GM10847 (cell line): ENCODE measurements around the gene TMTC3.

Experiments used
- POLR2A ChIP-seq: IDR thresholded peaks from 2 replicates; pipeline ENCODE4 v1.6.1; 2011; ENCODE audit not compliant: insufficient read length; ENCODE audit errors: extremely low read depth

The TMTC3 gene

DNA sequence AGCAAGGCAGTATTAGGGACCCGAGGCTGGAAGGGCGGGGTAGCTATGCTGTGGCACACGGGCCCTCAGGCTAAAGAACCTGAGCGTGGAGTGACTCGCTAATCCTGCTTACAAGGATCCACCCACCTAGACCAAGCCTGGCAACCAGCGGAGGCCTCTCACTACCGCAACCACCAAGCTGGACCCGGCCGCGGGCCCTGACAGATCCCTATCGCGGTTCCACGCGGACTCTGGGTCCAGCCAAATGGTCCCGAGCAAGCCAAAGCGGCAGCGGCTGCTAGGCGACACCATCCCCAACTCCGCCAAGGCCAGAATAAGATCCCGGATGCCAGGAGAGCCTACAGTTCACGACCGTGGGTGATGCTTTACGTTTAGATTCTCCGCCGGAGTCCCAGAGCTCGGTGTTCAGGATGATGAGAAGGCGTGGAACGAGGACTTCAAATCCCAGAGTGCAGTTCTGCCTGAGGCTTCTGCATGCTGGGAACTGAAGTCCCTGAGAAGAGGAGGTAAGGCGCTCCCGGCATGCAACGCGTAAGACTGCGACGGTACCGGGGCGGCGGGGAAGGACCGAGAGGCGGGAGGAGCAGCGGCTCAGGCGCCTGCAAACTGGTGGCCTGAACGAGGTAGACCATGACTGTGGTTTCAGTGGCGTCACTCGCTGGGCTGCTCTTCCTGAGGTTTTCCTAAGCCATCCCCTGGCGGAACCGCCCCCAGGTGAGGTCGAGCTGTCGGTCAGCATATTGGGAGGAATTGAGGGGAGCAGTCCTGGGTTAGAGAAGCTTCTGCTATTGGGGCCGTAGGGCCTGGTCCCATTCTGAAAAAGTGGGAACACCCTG lies at the start of gene TMTC3, which contains the start of gene CEP290:
Gene TMTC3, plus strand, starts transcription at position 534 of the 836 bp plus-strand sequence. CDS start 6,009 bp downstream, outside the sequence.
Gene CEP290, minus strand, starts transcription at position 315 of the 836 bp plus-strand sequence. CDS start 781 bp downstream, outside the sequence.
- TF ChIP-seq POLR2A = peak; percentile 31

DNA sequence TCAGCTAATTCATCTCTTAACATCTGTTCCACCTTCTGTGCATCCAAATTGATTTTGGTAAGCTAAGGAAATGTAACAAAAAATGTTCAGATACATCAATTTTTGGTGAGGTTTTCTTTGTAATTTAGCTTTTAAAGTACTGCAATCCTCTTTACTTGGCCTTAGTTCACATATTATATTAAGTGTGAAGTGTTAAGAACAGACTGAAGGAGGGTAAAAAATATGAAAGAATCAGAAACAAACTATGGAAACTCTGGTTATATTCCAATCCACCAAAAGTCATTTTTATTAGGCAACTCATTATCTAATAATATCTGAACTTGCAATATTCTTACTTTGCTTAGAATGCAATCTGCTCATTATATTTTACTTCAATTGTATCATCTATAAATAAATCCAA lies 49.3 kb upstream of the TMTC3 start:
- no peak for TF ChIP-seq POLR2A

- no peak for TF ChIP-seq POLR2A
Measured at GRCh38 chr12:88093573-88093972, 48.5 kb upstream of the TMTC3 start.

- no peak for TF ChIP-seq POLR2A
Measured at GRCh38 chr12:88108021-88108420, 34.1 kb upstream of the TMTC3 start.

DNA sequence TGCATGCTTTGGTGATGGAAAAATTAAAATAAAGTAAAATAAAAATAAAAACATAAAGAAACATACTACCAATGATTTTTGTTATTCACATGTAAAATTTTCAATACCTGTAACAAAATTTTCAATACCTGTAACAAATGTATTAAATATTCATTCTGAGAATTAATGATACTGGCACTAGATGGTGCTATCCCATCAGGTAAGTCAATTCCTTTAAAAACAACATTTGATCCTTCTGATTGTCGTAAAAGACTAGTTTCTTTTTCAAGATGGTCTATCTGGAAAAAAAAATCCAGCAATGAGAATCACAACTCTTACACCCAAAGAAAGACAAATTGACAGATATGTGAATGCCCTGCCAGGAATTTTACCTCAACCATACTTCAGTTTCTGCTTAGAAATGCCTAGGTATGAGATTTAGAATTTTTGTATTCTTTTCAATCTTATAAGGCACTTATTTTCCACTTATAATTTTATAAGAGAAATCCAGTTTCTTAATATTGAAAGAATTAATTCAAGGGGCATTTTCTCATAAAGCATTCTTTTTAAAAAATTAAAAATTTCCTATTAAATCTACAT lies 30.9 kb upstream of the TMTC3 start:
- no peak for TF ChIP-seq POLR2A

GRCh38 chr12:88113871-88114270 lies 28.2 kb upstream of the TMTC3 start:
- no peak for TF ChIP-seq POLR2A

DNA sequence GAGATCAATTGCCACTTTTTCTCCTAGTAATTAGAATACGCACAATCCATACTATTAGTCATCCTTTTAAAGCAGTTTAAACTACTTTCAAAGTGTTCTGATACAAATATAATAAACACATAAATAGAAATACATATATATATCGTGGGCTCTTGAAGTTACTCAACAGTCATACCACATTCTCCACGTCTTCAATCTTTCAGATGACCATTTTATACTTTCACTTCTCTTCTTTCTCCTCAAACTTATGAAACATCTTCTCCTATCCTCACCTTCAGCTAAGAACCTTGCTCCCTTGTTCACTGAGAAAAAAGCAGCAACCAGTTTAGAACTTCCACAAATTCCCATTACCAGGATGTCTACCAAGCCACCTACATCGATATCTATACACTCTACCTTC lies 19.4 kb upstream of the TMTC3 start:
- TF ChIP-seq POLR2A = no peak

- no peak for TF ChIP-seq POLR2A
Measured at GRCh38 chr12:88127099-88127498, 15.0 kb upstream of the TMTC3 start.

DNA sequence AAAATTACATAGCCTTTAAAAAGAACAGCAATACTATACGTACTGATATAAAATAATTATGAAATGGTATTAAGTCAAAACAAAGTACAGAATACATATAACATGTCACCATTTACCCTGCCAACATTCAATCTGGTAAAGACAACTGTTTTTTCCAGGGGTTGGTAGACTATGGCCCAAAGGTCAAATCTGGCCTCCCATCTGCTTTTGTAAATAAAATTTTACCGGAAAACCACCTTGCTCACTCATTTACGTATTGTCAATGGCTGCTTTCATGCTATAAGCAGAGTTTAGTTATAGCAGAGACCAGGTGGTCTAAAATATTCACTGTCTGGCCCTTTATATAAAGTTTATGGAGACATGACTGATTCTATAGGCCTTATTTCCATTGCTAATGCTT lies 14.3 kb upstream of the TMTC3 start:
- no peak for TF ChIP-seq POLR2A

DNA sequence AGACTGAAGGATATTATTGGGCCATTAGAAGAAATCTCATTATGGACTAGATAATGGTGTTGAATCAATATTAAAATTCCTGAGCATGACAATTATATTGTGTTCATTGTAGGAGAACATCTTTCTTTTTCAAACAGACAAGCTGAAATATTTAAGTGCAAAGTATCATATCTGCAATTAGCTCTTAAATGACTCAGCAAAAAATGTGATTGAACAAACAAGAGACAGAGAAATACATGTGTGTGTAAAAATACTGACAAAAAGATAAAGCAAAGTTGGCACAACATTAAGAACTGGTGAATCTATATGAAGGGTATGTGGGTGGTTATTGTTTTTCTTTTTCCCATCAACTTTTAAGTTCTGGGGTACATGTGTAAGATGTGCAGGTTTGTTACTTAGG lies 9.7 kb upstream of the TMTC3 start:
- no peak for TF ChIP-seq POLR2A

DNA sequence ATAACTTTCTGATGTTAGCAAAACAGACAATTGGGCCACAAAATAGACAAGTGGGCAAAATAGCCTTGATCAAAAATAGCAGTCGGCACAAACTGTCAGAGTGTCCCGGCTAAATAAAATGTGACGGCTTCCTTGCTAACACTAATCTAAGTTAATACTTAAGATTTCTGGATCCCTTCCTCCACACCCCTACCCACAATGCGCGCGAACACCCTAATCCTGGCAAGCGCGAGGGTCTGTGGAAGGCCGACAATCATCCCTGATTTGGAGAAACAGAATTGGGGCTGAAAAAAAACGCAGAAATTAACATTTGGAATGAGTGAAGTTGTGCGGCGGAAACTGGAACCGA lies 708 bp upstream of the TMTC3 start:
- no peak for TF ChIP-seq POLR2A

DNA sequence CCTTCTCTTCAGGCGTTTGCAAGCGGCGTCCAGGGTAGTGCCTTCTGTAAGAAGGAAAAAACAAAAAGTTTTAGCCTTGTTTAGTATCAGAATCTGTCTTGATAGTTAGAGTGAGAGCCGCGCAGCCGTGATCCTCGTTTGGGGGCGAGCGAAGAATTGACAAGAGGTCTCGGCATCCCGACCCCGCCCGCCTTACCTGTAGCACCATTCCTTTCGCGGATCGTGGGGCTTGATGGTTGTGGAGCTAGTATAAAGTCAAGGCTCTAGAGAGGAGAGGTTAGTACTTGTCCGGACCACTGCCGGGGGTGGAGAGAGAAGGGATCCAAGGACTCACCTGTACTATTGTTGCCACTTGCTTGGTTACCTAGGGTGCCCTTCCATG lies 494 bp downstream of the TMTC3 start:
- no peak for TF ChIP-seq POLR2A

- TF ChIP-seq POLR2A = no peak
Measured at GRCh38 chr12:88144037-88144436, 1.9 kb downstream of the TMTC3 start.

DNA sequence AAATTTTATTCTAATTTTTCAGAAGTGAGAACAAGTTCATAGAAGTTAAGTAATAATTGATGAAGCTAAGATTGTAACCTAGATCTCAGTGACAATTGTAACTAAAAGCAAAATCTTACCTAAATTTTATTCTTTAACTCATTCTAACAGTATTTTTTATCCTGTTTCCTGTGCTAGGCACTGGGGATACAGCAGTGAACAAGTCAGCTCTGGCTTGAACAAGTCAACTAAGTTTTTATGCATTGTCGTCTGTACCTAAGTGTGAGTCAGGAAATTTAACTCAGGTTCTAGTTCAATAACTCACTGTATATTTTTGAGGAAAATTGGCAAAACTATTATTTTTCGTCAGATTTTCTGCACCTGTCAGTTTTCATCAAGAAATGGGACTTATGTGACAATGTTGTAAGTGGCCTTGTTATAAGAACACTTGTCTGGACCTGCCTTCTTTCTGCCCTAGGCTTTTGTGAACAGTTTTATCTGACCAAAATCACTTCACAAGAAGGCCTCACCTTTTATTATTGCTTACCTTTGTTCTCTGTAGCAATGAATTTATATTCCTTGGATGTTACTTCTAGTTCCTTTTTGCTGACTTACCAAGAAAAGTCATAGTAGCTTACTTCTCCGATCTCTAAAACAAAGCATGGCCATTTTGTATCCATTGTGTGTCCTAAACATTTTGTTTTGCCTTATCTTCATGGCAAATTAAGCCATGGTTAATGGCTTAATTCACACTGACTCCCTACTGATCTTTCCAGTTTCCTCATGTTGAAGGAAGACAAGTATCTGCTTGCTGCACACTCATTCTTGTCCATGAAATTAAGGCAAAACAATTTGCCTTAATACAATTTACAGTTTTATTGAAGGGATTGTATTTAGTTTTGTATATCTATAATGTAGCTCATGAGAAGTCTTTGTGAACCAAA lies 2.7 kb downstream of the TMTC3 start:
- no peak for TF ChIP-seq POLR2A
